Cardiac fibroblast (primary cell): ENCODE measurements around the gene TECTA.
"Not testable (repeated sequence)": the region's sequence is repeated elsewhere in the genome, so short reads cannot be mapped to it uniquely, and the experiment has no call there.

Source experiments
- DNase-seq, 2 donors: peaks; one replicate each; pipeline versions ENCODE4 v3.0.0 to v3.0.0-alpha.2; 2010; ENCODE audit warnings: low read depth in 2 of 2
- H3K4me3 ChIP-seq, 2 donors: replicated peaks in 1 of 2; 1 replicate in 1 of 2; 2 replicates in 1 of 2; pipeline ENCODE4 v1.5.1; 2011; ENCODE audit warnings: low read depth in 2 of 2, low read length in 2 of 2, mild to moderate bottlenecking in 2 of 2, moderate library complexity in 1 of 2
- CTCF ChIP-seq: IDR thresholded peaks from one replicate; pipeline ENCODE4 v1.5.1; 2011; ENCODE audit warnings: low read depth, mild to moderate bottlenecking, low read length, inconsistent platforms

The TECTA gene

GRCh38 chr11:121229495-121230215 is 128.6 kb downstream of the TECTA start:
- no peak for DNase-seq
- no peak overlapping the region for H3K4me3 ChIP-seq
- no peak for TF ChIP-seq CTCF

- TF ChIP-seq CTCF = no peak
- DNase-seq = no peak
- H3K4me3 ChIP-seq = no peak overlapping the region
These were observed 130.7 kb downstream of the TECTA start for GRCh38 chr11:121231576-121232278.

- no peak for TF ChIP-seq CTCF
- DNase-seq = no peak
- H3K4me3 ChIP-seq = no peak overlapping the region
These were observed 134.0 kb downstream of the TECTA start for GRCh38 chr11:121235057-121235456.

- DNase-seq = peak; percentile 12 to 40
- no peak for TF ChIP-seq CTCF
- no peak overlapping the region for H3K4me3 ChIP-seq
These were observed 135.3 kb downstream of the TECTA start for GRCh38 chr11:121236115-121237001.

- not testable (repeated sequence) for H3K4me3 ChIP-seq, DNase-seq
These were observed 136.2 kb downstream of the TECTA start for GRCh38 chr11:121237247-121237646.

- TF ChIP-seq CTCF = no peak
- H3K4me3 ChIP-seq = no peak overlapping the region
- DNase-seq = peak; percentile 57 to 60
These were observed 136.9 kb downstream of the TECTA start for GRCh38 chr11:121237686-121238658.
